Spleen (tissue), 7 donors: ENCODE data around the gene ARRDC3.

ENCODE experiments used
- POLR2A ChIP-seq, 3 donors: fragments of 450-650 bp; IDR thresholded peaks; one replicate each; pipeline ENCODE4 v1.5.1; 2017; ENCODE audit warnings: antibody characterized with exemption in 3 of 3, mild to moderate bottlenecking in 1 of 3
- TF ChIP-seq, protein P1 (sequence below), 11 experiments: fragments of 200-600 bp in 7 of 11; fragments of 450-650 bp in 4 of 11; sonication (generic) in 4 of 11; IDR thresholded peaks in 8 of 11; conservative IDR thresholded peaks in 3 of 11; 1 replicate in 7 of 11; 2 replicates in 4 of 11; pipeline versions ENCODE4 v1.4.0 to v1.8.0; 2016 to 2021; ENCODE audit warnings: antibody characterized with exemption in 11 of 11, inconsistent platforms in 4 of 11, mild to moderate bottlenecking in 1 of 11
- donor health status: DM: no; HTN: no; CAD: no; lungs with moderate emphysema.
- donor health status: DM: no; HTN: no; CAD: no.
- donor health status: DM: no; HTN: no; CAD: no.

DNA sequence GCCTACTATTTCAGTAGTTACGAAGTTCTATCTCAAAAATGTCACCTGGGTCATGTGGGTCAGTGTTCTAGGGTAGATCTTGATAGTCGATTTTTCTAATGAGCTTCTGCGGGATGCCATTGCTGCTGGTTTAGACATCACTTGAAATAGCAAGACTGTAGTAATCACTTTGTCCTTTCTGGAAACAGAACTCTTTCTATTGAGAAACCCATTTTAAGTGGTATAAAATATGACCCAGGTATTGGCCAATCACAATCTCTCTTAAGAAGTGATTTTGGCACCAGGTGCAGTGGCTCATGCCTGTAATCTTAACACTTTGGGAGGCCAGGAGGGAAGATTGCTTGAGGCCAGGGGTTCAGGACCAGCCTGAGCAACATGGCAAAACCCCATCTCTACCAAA lies 17.6 kb downstream of the ARRDC3 start:
- TF ChIP-seq, protein P1, sequence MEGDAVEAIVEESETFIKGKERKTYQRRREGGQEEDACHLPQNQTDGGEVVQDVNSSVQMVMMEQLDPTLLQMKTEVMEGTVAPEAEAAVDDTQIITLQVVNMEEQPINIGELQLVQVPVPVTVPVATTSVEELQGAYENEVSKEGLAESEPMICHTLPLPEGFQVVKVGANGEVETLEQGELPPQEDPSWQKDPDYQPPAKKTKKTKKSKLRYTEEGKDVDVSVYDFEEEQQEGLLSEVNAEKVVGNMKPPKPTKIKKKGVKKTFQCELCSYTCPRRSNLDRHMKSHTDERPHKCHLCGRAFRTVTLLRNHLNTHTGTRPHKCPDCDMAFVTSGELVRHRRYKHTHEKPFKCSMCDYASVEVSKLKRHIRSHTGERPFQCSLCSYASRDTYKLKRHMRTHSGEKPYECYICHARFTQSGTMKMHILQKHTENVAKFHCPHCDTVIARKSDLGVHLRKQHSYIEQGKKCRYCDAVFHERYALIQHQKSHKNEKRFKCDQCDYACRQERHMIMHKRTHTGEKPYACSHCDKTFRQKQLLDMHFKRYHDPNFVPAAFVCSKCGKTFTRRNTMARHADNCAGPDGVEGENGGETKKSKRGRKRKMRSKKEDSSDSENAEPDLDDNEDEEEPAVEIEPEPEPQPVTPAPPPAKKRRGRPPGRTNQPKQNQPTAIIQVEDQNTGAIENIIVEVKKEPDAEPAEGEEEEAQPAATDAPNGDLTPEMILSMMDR (IDR thresholded peaks at IDR 0.05 in 8 of 11, conservative IDR thresholded peaks at IDR 0.05 in 3 of 11), result no peak
- TF ChIP-seq POLR2A (IDR thresholded peaks at IDR 0.05), result no peak
